Activated CD4-positive, alpha-beta memory T cell treated with anti-CD3 and anti-CD28 coated beads, Interleukin-2, amount 10 ng/mL, durations not matched to agents 7 days and 5 days (primary cell): ENCODE data around the gene FUOM. TPM values are rescaled to one million over a fixed set of nuclear protein-coding genes. Genes with fewer than 3 reads are reported as not detected.

Source experiments
- CTCF ChIA-PET: fragments of 350-600 bp; sonication (Branson Sonifier 250); formaldehyde crosslinking; loops from one replicate; lab custom pipeline; 2021; ENCODE audit warnings: antibody characterized with exemption, inconsistent platforms; lab: Charles Lee
- POLR2A ChIA-PET: fragments of 350-600 bp; sonication (Branson Sonifier 250); formaldehyde crosslinking; loops from one replicate; lab custom pipeline; 2021; ENCODE audit warnings: antibody characterized with exemption; lab: Charles Lee
- DNase-seq: peaks from one replicate; pipeline ENCODE4 v3.0.0-alpha.2; 2020
- H3K27ac Mint-ChIP-seq: one replicate; pipeline ENCODE4 v1.8.0; 2021; ENCODE audit warnings: mild to moderate bottlenecking, mixed read lengths
- H3K27me3 Mint-ChIP-seq: one replicate; pipeline ENCODE4 v1.8.0; 2021; ENCODE audit warnings: mixed read lengths
- H3K36me3 Mint-ChIP-seq: one replicate; pipeline ENCODE4 v1.8.0; 2021; ENCODE audit warnings: low read depth, mixed read lengths
- H3K4me1 Mint-ChIP-seq: one replicate; pipeline ENCODE4 v1.8.0; 2021; ENCODE audit warnings: mixed read lengths
- H3K4me3 Mint-ChIP-seq: one replicate; pipeline ENCODE4 v1.8.0; 2021; ENCODE audit warnings: mild to moderate bottlenecking, mixed read lengths
- H3K9me3 Mint-ChIP-seq: one replicate; pipeline ENCODE4 v1.8.0; 2021; ENCODE audit warnings: mixed read lengths
- total RNA-seq, 2 experiments: library from RNA; stranded (reverse); gene quantifications; one replicate each; pipeline ENCODE4 v1.2.3, GENCODE V29; 2021

Gene FUOM
- total RNA-seq, 2 experiments from 2014 or later = 11.2 to 11.4 TPM

GRCh38 chr10:133315847-133316246, 42.0 kb downstream of the FUOM start:
- peaks cover 8% of the 10 kb centered on the region for H3K36me3 Mint-ChIP-seq
- no peak for DNase-seq
- H3K4me1 Mint-ChIP-seq = peaks cover 15% of the 10 kb centered on the region
- H3K27me3 Mint-ChIP-seq = peaks cover 10% of the 10 kb centered on the region
- CTCF ChIA-PET = interaction anchor here (1.0 to 1.9 kb wide), 4 partner anchors 9 to 172 kb away, joined by 3 to 9 read pairs (median 6); no protein-coding TSS in a partner anchor
- no peak overlapping the region for H3K4me3 Mint-ChIP-seq
- H3K9me3 Mint-ChIP-seq = peaks cover 3% of the 10 kb centered on the region
- POLR2A ChIA-PET = no interaction called here
- H3K27ac Mint-ChIP-seq = no peak overlapping the region

- CTCF ChIA-PET = interaction anchor here (0.6 to 1.9 kb wide), 5 partner anchors 9 to 171 kb away, joined by 3 to 9 read pairs (median 4); no protein-coding TSS in a partner anchor
Measured at GRCh38 chr10:133314911-133315310, 42.9 kb downstream of the FUOM start.

GRCh38 chr10:133313192-133313591, 44.6 kb downstream of the FUOM start:
- CTCF ChIA-PET = no interaction called here

More at GRCh38 chr10:133314911-133315310, 42.9 kb downstream of the FUOM start:
- peaks cover 6% of the 10 kb centered on the region for H3K27me3 Mint-ChIP-seq
- no peak overlapping the region for H3K27ac Mint-ChIP-seq
- peaks cover 16% of the 10 kb centered on the region for H3K4me1 Mint-ChIP-seq
- H3K4me3 Mint-ChIP-seq = no peak overlapping the region
- no peaks in the 10 kb centered on the region for H3K9me3 Mint-ChIP-seq
- POLR2A ChIA-PET = no interaction called here
- no peak for DNase-seq
- H3K36me3 Mint-ChIP-seq = peaks cover 15% of the 10 kb centered on the region

GRCh38 chr10:133312769-133313145, 45.1 kb downstream of the FUOM start:
- CTCF ChIA-PET = no interaction called here
- POLR2A ChIA-PET = no interaction called here
- no peak for DNase-seq
- Mint-ChIP-seq H3K27me3 (no peaks in the 10 kb centered on the region), H3K9me3 (no peaks in the 10 kb centered on the region), H3K4me1 (peaks cover 12% of the 10 kb centered on the region), H3K4me3 (no peak overlapping the region), H3K36me3 (peaks cover 21% of the 10 kb centered on the region), H3K27ac (no peak overlapping the region)

More at GRCh38 chr10:133313192-133313591, 44.6 kb downstream of the FUOM start:
- DNase-seq = no peak
- no peak overlapping the region for H3K27ac Mint-ChIP-seq
- H3K9me3 Mint-ChIP-seq = no peaks in the 10 kb centered on the region
- no peak overlapping the region for H3K4me3 Mint-ChIP-seq
- peaks cover 17% of the 10 kb centered on the region for H3K36me3 Mint-ChIP-seq
- H3K27me3 Mint-ChIP-seq = no peaks in the 10 kb centered on the region
- H3K4me1 Mint-ChIP-seq = peaks cover 7% of the 10 kb centered on the region
- POLR2A ChIA-PET = no interaction called here

GRCh38 chr10:133312016-133312768, 45.6 kb downstream of the FUOM start:
- Mint-ChIP-seq H3K9me3 (no peaks in the 10 kb centered on the region), H3K4me1 (peaks cover 17% of the 10 kb centered on the region), H3K36me3 (peaks cover 23% of the 10 kb centered on the region), H3K27me3 (no peaks in the 10 kb centered on the region), H3K27ac (no peak overlapping the region), H3K4me3 (no peak overlapping the region)
- ChIA-PET POLR2A (no interaction called here), CTCF (no interaction called here)
- no peak for DNase-seq

GRCh38 chr10:133311570-133311969, 46.2 kb downstream of the FUOM start:
- Mint-ChIP-seq H3K27me3 (no peaks in the 10 kb centered on the region), H3K36me3 (peaks cover 23% of the 10 kb centered on the region), H3K27ac (no peak overlapping the region), H3K4me1 (peaks cover 22% of the 10 kb centered on the region), H3K9me3 (no peaks in the 10 kb centered on the region), H3K4me3 (no peak overlapping the region)
- no peak for DNase-seq
- CTCF ChIA-PET = interaction anchor here (1.2 kb wide), 1 partner anchor 18 kb away, joined by 6 read pairs; no protein-coding TSS in a partner anchor
- POLR2A ChIA-PET = no interaction called here

GRCh38 chr10:133310789-133311188, 47.0 kb downstream of the FUOM start:
- Mint-ChIP-seq H3K27ac (no peak overlapping the region), H3K27me3 (no peaks in the 10 kb centered on the region), H3K36me3 (peaks cover 23% of the 10 kb centered on the region), H3K4me3 (no peak overlapping the region), H3K4me1 (peaks cover 21% of the 10 kb centered on the region), H3K9me3 (no peaks in the 10 kb centered on the region)
- CTCF ChIA-PET = interaction anchor here (1.2 kb wide), 1 partner anchor 19 kb away, joined by 6 read pairs; no protein-coding TSS in a partner anchor
- POLR2A ChIA-PET = no interaction called here
- no peak for DNase-seq

- POLR2A ChIA-PET = no interaction called here
Measured at GRCh38 chr10:133310399-133310755, 47.4 kb downstream of the FUOM start.

GRCh38 chr10:133309720-133310398, 48.0 kb downstream of the FUOM start:
- Mint-ChIP-seq H3K27ac (peak overlapping the region; percentile 26), H3K4me3 (peak overlapping the region; percentile 66), H3K4me1 (peaks cover 24% of the 10 kb centered on the region), H3K27me3 (no peaks in the 10 kb centered on the region), H3K36me3 (peaks cover 23% of the 10 kb centered on the region), H3K9me3 (no peaks in the 10 kb centered on the region)
- POLR2A ChIA-PET = no interaction called here
- CTCF ChIA-PET = no interaction called here
- DNase-seq = no peak

More at GRCh38 chr10:133310399-133310755, 47.4 kb downstream of the FUOM start:
- H3K4me1 Mint-ChIP-seq = peaks cover 24% of the 10 kb centered on the region
- no peak overlapping the region for H3K4me3 Mint-ChIP-seq
- CTCF ChIA-PET = interaction anchor here (1.2 kb wide), 1 partner anchor 19 kb away, joined by 6 read pairs; no protein-coding TSS in a partner anchor
- no peaks in the 10 kb centered on the region for H3K27me3 Mint-ChIP-seq
- peaks cover 23% of the 10 kb centered on the region for H3K36me3 Mint-ChIP-seq
- DNase-seq = no peak
- no peak overlapping the region for H3K27ac Mint-ChIP-seq
- no peaks in the 10 kb centered on the region for H3K9me3 Mint-ChIP-seq

GRCh38 chr10:133309100-133309719, 48.6 kb downstream of the FUOM start:
- peaks cover 27% of the 10 kb centered on the region for H3K4me1 Mint-ChIP-seq
- H3K9me3 Mint-ChIP-seq = no peaks in the 10 kb centered on the region
- no peaks in the 10 kb centered on the region for H3K27me3 Mint-ChIP-seq
- H3K4me3 Mint-ChIP-seq = peak overlapping the region; percentile 66
- ChIA-PET POLR2A (no interaction called here), CTCF (no interaction called here)
- DNase-seq = peak; percentile 94
- H3K27ac Mint-ChIP-seq = peak overlapping the region; percentile 84
- H3K36me3 Mint-ChIP-seq = peaks cover 23% of the 10 kb centered on the region

- H3K4me1 Mint-ChIP-seq = peaks cover 29% of the 10 kb centered on the region
- ChIA-PET POLR2A (interaction anchor here (0.9 to 2.2 kb wide), 7 partner anchors 9 to 50 kb away, joined by 3 to 18 read pairs (median 5); no protein-coding TSS in a partner anchor), CTCF (interaction anchor here (0.6 to 2.2 kb wide), 12 partner anchors 15 to 166 kb away, joined by 3 to 19 read pairs (median 6); partner anchors contain the start of gene ADAM8)
- peaks cover 24% of the 10 kb centered on the region for H3K36me3 Mint-ChIP-seq
- peak within 1 kb of the TSS; percentile 95 for H3K4me3 Mint-ChIP-seq
- peak within 1 kb of the TSS; percentile 98 for H3K27ac Mint-ChIP-seq
- no peaks in the 10 kb centered on the region for H3K27me3 Mint-ChIP-seq
- no peaks in the 10 kb centered on the region for H3K9me3 Mint-ChIP-seq
- DNase-seq = peak; percentile 89
Measured at GRCh38 chr10:133308421-133309099, 49.3 kb downstream of the FUOM start, which contains the start of the genes TUBGCP2 and ZNF511. Gene TUBGCP2, minus strand, starts transcription at chr10:133308872. Its CDS starts 5,931 bp downstream, at chr10:133302941. Gene ZNF511, plus strand, starts transcription at chr10:133308914. Its CDS starts 30 bp downstream, at chr10:133308944.
